ENCODE data around the gene ELL2.
"Not testable (repeated sequence)": the region's sequence is repeated elsewhere in the genome, so short reads cannot be mapped to it uniquely, and the experiment has no call there.

Gene ELL2

GRCh38 chr5:95858661-95859595 lies 102.7 kb downstream of the ELL2 start:
- peak overlapping the region; percentile 52; the same call in 1 of the 2 replicates for H3K27ac ChIP-seq
- TF ChIP-seq ZFX (IDR thresholded peaks at IDR 0.05; ENCODE audit: borderline replicate concordance) (no peak), CTCF (IDR thresholded peaks at IDR 0.05) (peak; percentile 98)

- H3K27ac ChIP-seq: peak overlapping the region; percentile 52
- no peak for TF ChIP-seq CTCF (IDR thresholded peaks at IDR 0.05)
- TF ChIP-seq ZFX (IDR thresholded peaks at IDR 0.05; ENCODE audit: borderline replicate concordance): no peak
These were observed 103.6 kb downstream of the ELL2 start for GRCh38 chr5:95858023-95858461.

- H3K27ac ChIP-seq: peak overlapping the region; percentile 52
These were observed 104.3 kb downstream of the ELL2 start for GRCh38 chr5:95857185-95857945.

GRCh38 chr5:95856501-95856981 lies 105.1 kb downstream of the ELL2 start:
- TF ChIP-seq ZFX (IDR thresholded peaks at IDR 0.05; ENCODE audit: borderline replicate concordance) (no peak), CTCF (IDR thresholded peaks at IDR 0.05) (no peak)
- no peak overlapping the region for H3K27ac ChIP-seq

More at GRCh38 chr5:95857185-95857945, 104.3 kb downstream of the ELL2 start:
- no peak for TF ChIP-seq CTCF (IDR thresholded peaks at IDR 0.05)
- TF ChIP-seq ZFX (IDR thresholded peaks at IDR 0.05; ENCODE audit: borderline replicate concordance): no peak

GRCh38 chr5:95853490-95853889 lies 108.2 kb downstream of the ELL2 start:
- H3K27ac ChIP-seq: no peak overlapping the region
- TF ChIP-seq CTCF (IDR thresholded peaks at IDR 0.05) (no peak), ZFX (IDR thresholded peaks at IDR 0.05; ENCODE audit: borderline replicate concordance) (no peak)

GRCh38 chr5:95852567-95852966 lies 109.1 kb downstream of the ELL2 start:
- no peak overlapping the region for H3K27ac ChIP-seq

GRCh38 chr5:95851141-95851540 lies 110.5 kb downstream of the ELL2 start:
- not testable (repeated sequence) for H3K27ac ChIP-seq

More at GRCh38 chr5:95852567-95852966, 109.1 kb downstream of the ELL2 start:
- TF ChIP-seq ZFX (IDR thresholded peaks at IDR 0.05; ENCODE audit: borderline replicate concordance) (no peak), CTCF (IDR thresholded peaks at IDR 0.05) (no peak)

Measured in 22Rv1 (cell line).